Trophoblast cell (in vitro differentiated cells and primary cell): ENCODE measurements around the gene SNX24.
A peak's percentile ranks its signal among the peaks of the same experiment; 100 is the strongest.

Experiments used
- DNase-seq, 2 donors: peaks; one replicate each; pipeline ENCODE4 v3.0.0-alpha.2; 2016
- H2AFZ ChIP-seq: 2 replicates; pipeline ENCODE4 v1.6.1; 2013; ENCODE audit warnings: low read length, moderate library complexity, mild to moderate bottlenecking; ENCODE audit not compliant: insufficient read depth, poor library complexity
- H2AK5ac ChIP-seq: 2 replicates; pipeline ENCODE4 v1.6.1; 2013; ENCODE audit warnings: mild to moderate bottlenecking, low read length
- H2BK120ac ChIP-seq: 2 replicates; pipeline ENCODE4 v1.6.1; 2013; ENCODE audit warnings: low read length, mild to moderate bottlenecking, moderate library complexity; ENCODE audit not compliant: insufficient read depth, poor library complexity
- H2BK12ac ChIP-seq: 2 replicates; pipeline ENCODE4 v1.6.1; 2013; ENCODE audit warnings: mild to moderate bottlenecking, low read length, moderate library complexity
- H2BK5ac ChIP-seq: 2 replicates; pipeline ENCODE4 v1.6.1; 2013; ENCODE audit warnings: low read length, low read depth, moderate library complexity, mild to moderate bottlenecking; ENCODE audit not compliant: poor library complexity
- H3K14ac ChIP-seq: 2 replicates; pipeline ENCODE4 v1.6.1; 2013; ENCODE audit warnings: mild to moderate bottlenecking, low read length
- H3K18ac ChIP-seq: 2 replicates; pipeline ENCODE4 v1.6.1; 2013; ENCODE audit warnings: mild to moderate bottlenecking, low read length
- H3K23ac ChIP-seq: 2 replicates; pipeline ENCODE4 v1.6.1; 2013; ENCODE audit warnings: low read length
- H3K27ac ChIP-seq: 2 replicates; pipeline ENCODE4 v1.5.1; 2013; ENCODE audit warnings: low read depth, mild to moderate bottlenecking, inconsistent platforms, low read length, moderate library complexity
- H3K27me3 ChIP-seq: 2 replicates; pipeline ENCODE4 v1.6.1; 2013; ENCODE audit warnings: inconsistent platforms, mild to moderate bottlenecking, low read length, moderate library complexity; ENCODE audit not compliant: insufficient read depth
- H3K36me3 ChIP-seq, 2 experiments: 1 replicate in 1 of 2; 2 replicates in 1 of 2; pipeline ENCODE4 v1.6.1; 2013; ENCODE audit warnings: low read length in 2 of 2, mild to moderate bottlenecking in 2 of 2, moderate library complexity in 1 of 2; ENCODE audit not compliant: insufficient read depth in 2 of 2, control insufficient read depth in 1 of 2
- H3K4ac ChIP-seq: 2 replicates; pipeline ENCODE4 v1.6.1; 2013; ENCODE audit warnings: low read depth, mild to moderate bottlenecking, low read length, moderate library complexity
- H3K4me1 ChIP-seq, 2 experiments: 1 replicate in 1 of 2; 2 replicates in 1 of 2; pipeline ENCODE4 v1.6.1; 2013; ENCODE audit warnings: low read length in 2 of 2, mild to moderate bottlenecking in 2 of 2, moderate library complexity in 1 of 2; ENCODE audit not compliant: insufficient read depth in 2 of 2, control insufficient read depth in 1 of 2
- H3K4me2 ChIP-seq: 2 replicates; pipeline ENCODE4 v1.6.1; 2013; ENCODE audit warnings: inconsistent platforms, mild to moderate bottlenecking, low read length, moderate library complexity
- H3K4me3 ChIP-seq: 2 replicates; pipeline ENCODE4 v1.5.1; 2013; ENCODE audit warnings: mild to moderate bottlenecking, low read depth, low read length, inconsistent platforms
- H3K79me1 ChIP-seq: one replicate; pipeline ENCODE4 v1.6.1; 2013; ENCODE audit warnings: low read length
- H3K79me2 ChIP-seq: 2 replicates; pipeline ENCODE4 v1.6.1; 2013; ENCODE audit warnings: low read length, mild to moderate bottlenecking; ENCODE audit not compliant: control insufficient read depth, insufficient read depth, poor library complexity
- H3K9ac ChIP-seq: 2 replicates; pipeline ENCODE4 v1.6.1; 2013; ENCODE audit warnings: mild to moderate bottlenecking, low read length
- H3K9me3 ChIP-seq: 2 replicates; pipeline ENCODE4 v1.6.1; 2013; ENCODE audit warnings: low read depth, mild to moderate bottlenecking, control low read depth, inconsistent platforms, low read length; ENCODE audit not compliant: insufficient read depth
- H4K12ac ChIP-seq: 2 replicates; pipeline ENCODE4 v1.6.1; 2013; ENCODE audit warnings: low read depth, mild to moderate bottlenecking, low read length, moderate library complexity
- H4K8ac ChIP-seq: 2 replicates; pipeline ENCODE4 v1.6.1; 2013; ENCODE audit warnings: low read depth, mild to moderate bottlenecking, low read length, moderate library complexity
- H4K91ac ChIP-seq: one replicate; pipeline ENCODE4 v1.6.1; 2013; ENCODE audit warnings: low read depth, mild to moderate bottlenecking, low read length, moderate library complexity
- WGBS: extraction: QIAGEN DNeasy Blood & Tissue Kit; methylation state at CpG from one replicate; pipeline ENCODE4 v1.1.7; 2013; ENCODE audit warnings: missing lambda C conversion rate; ENCODE audit not compliant: insufficient read length, insufficient coverage; ENCODE audit errors: extremely low coverage; 5-methylcytosine and 5-hydroxymethylcytosine counted together

The SNX24 gene

DNA sequence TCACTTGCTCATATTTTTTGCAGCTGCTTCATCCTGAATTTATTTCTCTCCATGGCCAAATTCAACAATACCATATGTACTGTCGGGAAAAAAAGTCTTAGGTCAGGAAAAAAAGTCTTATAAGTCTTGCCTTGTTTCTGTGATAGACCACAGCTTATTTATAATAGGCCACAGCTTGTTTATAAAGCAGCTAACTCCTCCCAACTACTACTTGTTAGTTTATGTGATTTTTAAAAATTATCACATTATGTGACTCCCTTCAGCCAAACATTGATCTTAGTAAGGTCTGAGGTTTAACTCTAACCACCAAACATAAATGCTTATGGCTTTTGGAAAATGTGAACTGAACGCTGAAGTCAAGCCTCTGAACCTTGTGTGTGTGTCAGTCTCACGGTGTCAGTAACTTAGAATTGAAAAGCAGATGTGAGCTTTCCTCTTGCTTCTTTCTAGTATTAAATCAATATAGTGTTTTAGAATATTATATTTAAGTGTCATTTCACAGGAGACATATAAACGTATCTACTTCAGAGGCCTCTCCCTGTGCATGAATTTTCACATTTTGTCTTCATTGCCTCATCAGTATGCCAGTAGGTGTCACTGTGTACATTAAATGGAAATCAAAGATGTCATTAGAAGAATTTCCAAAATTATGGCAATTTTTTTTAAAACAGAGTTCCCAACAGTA is 51.3 kb downstream of the SNX24 start:
- Histone ChIP-seq H3K79me1 (no peaks in the 10 kb centered on the region), H3K36me3 (peaks cover 0 to 5% of the 10 kb centered on the region in 2 experiments), H3K4me2 (no peak overlapping the region), H3K4ac (no peak overlapping the region), H4K91ac (no peak overlapping the region), H3K79me2 (no peaks in the 10 kb centered on the region), H3K4me3 (no peak overlapping the region), H4K12ac (no peak overlapping the region), H3K9ac (no peak overlapping the region), H3K23ac (no peak overlapping the region), H3K9me3 (no peaks in the 10 kb centered on the region), H3K27ac (no peak overlapping the region), H3K14ac (no peak overlapping the region), H4K8ac (no peak overlapping the region), H3K4me1 (peaks cover 2 to 4% of the 10 kb centered on the region in 2 experiments), H2BK5ac (no peak overlapping the region), H3K18ac (no peak overlapping the region), H2AK5ac (no peak overlapping the region), H2BK120ac (no peak overlapping the region), H2AFZ (no peak overlapping the region), H3K27me3 (no peaks in the 10 kb centered on the region), H2BK12ac (no peak overlapping the region)
- WGBS = no CpG with 5 or more reads among the region's 4 CpGs
- peak in 1 of 2 donors; percentile 17 for DNase-seq

DNA sequence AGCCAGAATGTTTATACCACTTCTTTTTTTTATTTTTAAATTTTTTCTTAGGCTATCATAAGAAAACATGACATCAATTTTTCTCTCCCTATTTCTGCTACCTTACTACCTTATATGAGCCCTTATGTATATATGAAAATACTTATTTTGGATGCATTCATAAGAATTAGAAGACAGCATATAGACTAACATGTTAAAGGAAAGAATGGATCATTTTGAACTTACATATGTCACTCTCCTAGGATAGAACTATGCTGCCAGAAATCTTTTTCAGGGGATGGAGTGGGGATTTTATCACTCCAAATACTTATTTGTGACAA is 51.8 kb downstream of the SNX24 start:
- Histone ChIP-seq H3K4me1 (peaks cover 6 to 8% of the 10 kb centered on the region in 2 experiments), H3K27me3 (no peaks in the 10 kb centered on the region), H3K4ac (no peak overlapping the region), H3K9me3 (no peaks in the 10 kb centered on the region), H3K79me2 (no peaks in the 10 kb centered on the region), H3K9ac (no peak overlapping the region), H2BK12ac (no peak overlapping the region), H2BK120ac (no peak overlapping the region), H3K14ac (no peak overlapping the region), H3K23ac (no peak overlapping the region), H3K36me3 (peaks cover 0 to 5% of the 10 kb centered on the region in 2 experiments), H4K12ac (no peak overlapping the region), H3K4me3 (no peak overlapping the region), H3K27ac (no peak overlapping the region), H3K18ac (no peak overlapping the region), H3K4me2 (no peak overlapping the region), H3K79me1 (no peaks in the 10 kb centered on the region), H4K8ac (no peak overlapping the region), H2AFZ (no peak overlapping the region), H4K91ac (no peak overlapping the region), H2AK5ac (no peak overlapping the region), H2BK5ac (no peak overlapping the region)
- DNase-seq = no peak

DNA sequence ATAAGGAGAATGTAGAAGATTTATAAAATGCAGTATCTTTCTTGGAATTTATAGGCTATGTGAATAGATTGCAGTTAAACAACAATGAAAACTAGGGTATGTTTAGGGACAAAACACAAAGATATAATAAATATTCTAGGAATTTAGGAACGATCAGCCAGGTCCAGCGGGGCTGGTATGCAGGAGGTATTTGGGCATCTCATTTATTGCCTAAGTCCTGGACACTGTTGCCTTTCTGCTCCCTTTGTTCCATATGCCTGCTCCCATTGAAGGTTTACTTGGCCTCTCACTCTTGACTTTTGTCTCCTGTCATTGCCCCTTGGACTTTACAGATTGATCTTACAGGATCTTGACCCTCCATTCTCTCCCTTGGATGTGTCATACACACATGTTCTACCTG is 55.9 kb downstream of the SNX24 start:
- DNase-seq = peak; percentile 52 to 77
- no peak overlapping the region for H2AFZ ChIP-seq
- no CpG with 5 or more reads among the region's 2 CpGs for WGBS
- no peak overlapping the region for H3K14ac ChIP-seq
- H4K8ac ChIP-seq = no peak overlapping the region
- no peaks in the 10 kb centered on the region for H3K9me3 ChIP-seq
- H3K79me1 ChIP-seq = peaks cover 6% of the 10 kb centered on the region
- H3K9ac ChIP-seq = no peak overlapping the region
- no peak overlapping the region for H2AK5ac ChIP-seq
- H3K36me3 ChIP-seq = no peaks in the 10 kb centered on the region
- peaks cover 2% of the 10 kb centered on the region for H3K79me2 ChIP-seq
- H4K91ac ChIP-seq = no peak overlapping the region
- no peak overlapping the region for H3K4me3 ChIP-seq
- H2BK5ac ChIP-seq = no peak overlapping the region
- no peaks in the 10 kb centered on the region for H3K27me3 ChIP-seq
- no peak overlapping the region for H3K4ac ChIP-seq
- H3K4me1 ChIP-seq = peaks cover 14 to 23% of the 10 kb centered on the region in 2 experiments
- no peak overlapping the region for H2BK12ac ChIP-seq
- no peak overlapping the region for H3K27ac ChIP-seq
- H2BK120ac ChIP-seq = no peak overlapping the region
- H3K18ac ChIP-seq = no peak overlapping the region
- no peak overlapping the region for H4K12ac ChIP-seq
- no peak overlapping the region for H3K23ac ChIP-seq
- H3K4me2 ChIP-seq = no peak overlapping the region

DNA sequence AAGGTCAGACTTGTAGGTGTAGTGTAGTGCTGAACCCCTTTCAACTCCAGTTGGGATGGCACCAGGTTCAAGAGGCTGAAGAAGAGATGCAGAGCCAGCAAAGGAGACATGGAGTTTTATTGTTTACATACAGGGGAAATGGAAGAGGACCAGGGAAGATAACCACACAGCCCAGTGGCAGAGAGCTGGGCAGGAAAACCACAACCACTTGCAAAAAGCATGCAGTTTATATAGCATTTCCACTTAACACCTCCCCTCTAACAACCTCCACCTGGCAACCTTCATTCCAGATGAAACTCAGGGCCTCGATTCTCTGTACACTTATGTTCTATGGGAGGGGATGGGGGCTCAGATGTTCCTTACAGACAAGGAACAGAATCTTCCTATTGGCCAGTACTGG is 56.9 kb downstream of the SNX24 start:
- H3K36me3 ChIP-seq = no peaks in the 10 kb centered on the region
- no peak overlapping the region for H2BK120ac ChIP-seq
- no peak overlapping the region for H2BK12ac ChIP-seq
- no peak overlapping the region for H3K23ac ChIP-seq
- no peak overlapping the region for H2AFZ ChIP-seq
- no peaks in the 10 kb centered on the region for H3K9me3 ChIP-seq
- no peak overlapping the region for H4K12ac ChIP-seq
- H3K4me1 ChIP-seq = peaks cover 19 to 28% of the 10 kb centered on the region in 2 experiments
- no peak overlapping the region for H3K4me3 ChIP-seq
- no peak overlapping the region for H4K8ac ChIP-seq
- H3K9ac ChIP-seq = no peak overlapping the region
- H3K27ac ChIP-seq = no peak overlapping the region
- WGBS = no CpG with 5 or more reads among the region's 1 CpG
- H3K14ac ChIP-seq = no peak overlapping the region
- H3K18ac ChIP-seq = no peak overlapping the region
- DNase-seq = no peak
- H3K79me1 ChIP-seq = peaks cover 11% of the 10 kb centered on the region
- H3K27me3 ChIP-seq = no peaks in the 10 kb centered on the region
- no peak overlapping the region for H4K91ac ChIP-seq
- no peak overlapping the region for H2BK5ac ChIP-seq
- no peak overlapping the region for H3K4ac ChIP-seq
- no peak overlapping the region for H2AK5ac ChIP-seq
- peaks cover 3% of the 10 kb centered on the region for H3K79me2 ChIP-seq
- H3K4me2 ChIP-seq = no peak overlapping the region
